BE2C (cell line): ENCODE measurements around the gene FASTK.

Source experiments
- DNase-seq: peaks from one replicate; pipeline ENCODE4 v3.0.0-alpha.2; 2020
- H3K27me3 ChIP-seq: fragments of 250-450 bp; sonication (Bioruptor Pico); 2 replicates; pipeline ENCODE4 v1.5.1; 2020; ENCODE audit warnings: mild to moderate bottlenecking
- H3K36me3 ChIP-seq: fragments of 250-450 bp; sonication (Bioruptor Pico); 2 replicates; pipeline ENCODE4 v1.5.1; 2020; ENCODE audit warnings: mild to moderate bottlenecking
- H3K4me1 ChIP-seq: fragments of 250-450 bp; sonication (Bioruptor Pico); 2 replicates; pipeline ENCODE4 v1.5.1; 2020
- H3K4me3 ChIP-seq: 2 replicates; pipeline ENCODE4 v1.5.1; 2011; ENCODE audit warnings: low read depth, low read length
- H3K9me3 ChIP-seq: fragments of 250-450 bp; sonication (Bioruptor Pico); 2 replicates; pipeline ENCODE4 v1.5.1; 2020
- CTCF ChIP-seq: IDR thresholded peaks from 2 replicates; pipeline ENCODE4 v1.5.1; 2012; ENCODE audit warnings: mild to moderate bottlenecking, low read depth, low read length

Gene FASTK

GRCh38 chr7:151109094-151110048 is 28.8 kb upstream of the FASTK start:
- peaks cover 16% of the 10 kb centered on the region for H3K4me1 ChIP-seq
- peaks cover 11% of the 10 kb centered on the region for H3K36me3 ChIP-seq
- no peak for TF ChIP-seq CTCF
- no peak for DNase-seq
- H3K27me3 ChIP-seq: no peaks in the 10 kb centered on the region
- no peaks in the 10 kb centered on the region for H3K9me3 ChIP-seq
- H3K4me3 ChIP-seq: no peak overlapping the region

- no peak for DNase-seq
- Histone ChIP-seq H3K4me3 (no peak overlapping the region), H3K4me1 (peaks cover 1% of the 10 kb centered on the region), H3K27me3 (no peaks in the 10 kb centered on the region), H3K9me3 (no peaks in the 10 kb centered on the region), H3K36me3 (peaks cover 14% of the 10 kb centered on the region)
- no peak for TF ChIP-seq CTCF
These were observed 27.3 kb upstream of the FASTK start for GRCh38 chr7:151107882-151108281.

GRCh38 chr7:151104411-151105235 is 24.0 kb upstream of the FASTK start:
- Histone ChIP-seq H3K27me3 (no peaks in the 10 kb centered on the region), H3K4me1 (no peaks in the 10 kb centered on the region)
- peak; percentile 6 for DNase-seq

GRCh38 chr7:151103973-151104372 is 23.4 kb upstream of the FASTK start:
- no peaks in the 10 kb centered on the region for H3K27me3 ChIP-seq
- no peak for TF ChIP-seq CTCF
- H3K36me3 ChIP-seq: peaks cover 14% of the 10 kb centered on the region
- no peaks in the 10 kb centered on the region for H3K9me3 ChIP-seq
- no peaks in the 10 kb centered on the region for H3K4me1 ChIP-seq
- DNase-seq: no peak
- H3K4me3 ChIP-seq: no peak overlapping the region

More at GRCh38 chr7:151104411-151105235, 24.0 kb upstream of the FASTK start:
- no peaks in the 10 kb centered on the region for H3K9me3 ChIP-seq
- TF ChIP-seq CTCF: no peak
- H3K36me3 ChIP-seq: peaks cover 14% of the 10 kb centered on the region
- no peak overlapping the region for H3K4me3 ChIP-seq

- H3K27me3 ChIP-seq: no peaks in the 10 kb centered on the region
- no peak for TF ChIP-seq CTCF
- no peak overlapping the region for H3K4me3 ChIP-seq
- H3K36me3 ChIP-seq: peaks cover 16% of the 10 kb centered on the region
- H3K4me1 ChIP-seq: no peaks in the 10 kb centered on the region
- no peaks in the 10 kb centered on the region for H3K9me3 ChIP-seq
- no peak for DNase-seq
These were observed 22.4 kb upstream of the FASTK start for GRCh38 chr7:151102991-151103390.
